T-cell (primary cell): ENCODE results near the gene MDP1. TPM values are rescaled to one million over a fixed set of nuclear protein-coding genes. Genes with fewer than 3 reads are reported as not detected.
"Not testable (repeated sequence)": the region's sequence is repeated elsewhere in the genome, so short reads cannot be mapped to it uniquely, and the experiment has no call there.

Source experiments
- ATAC-seq, 4 experiments: fragments of 200-7000 bp in 3 of 4; fragments of 150-1000 bp in 1 of 4; cut with Tn5 transposase; replicated peaks in 1 of 4; 1 replicate in 3 of 4; 2 replicates in 1 of 4; pipeline ENCODE4 v1.10.0; 2021; ENCODE audit warnings: moderate library complexity in 3 of 4, mild to moderate bottlenecking in 2 of 4, moderate number of reproducible peaks in 1 of 4
- CTCF ChIA-PET, 2 donors: fragments of 300-600 bp; sonication (Branson Sonifier 250); formaldehyde crosslinking; loops; one replicate each; lab custom pipeline; 2022; ENCODE audit warnings: antibody characterized with exemption in 2 of 2; lab: Charles Lee
- POLR2A ChIA-PET, 2 donors: fragments of 300-600 bp; sonication (Branson Sonifier 250); formaldehyde crosslinking; loops; one replicate each; lab custom pipeline; 2022; ENCODE audit warnings: antibody characterized with exemption in 2 of 2; lab: Charles Lee
- DNase-seq, 35 experiments: peaks; one replicate each; pipeline versions ENCODE4 v3.0.0 to v3.0.0-alpha.2; 2013 to 2023
- H3K27ac ChIP-seq: one replicate; pipeline ENCODE4 v1.5.1; 2013; ENCODE audit warnings: low read length
- H3K27me3 ChIP-seq, 2 experiments: replicated peaks in 1 of 2; 1 replicate in 1 of 2; 2 replicates in 1 of 2; pipeline versions ENCODE4 v1.6.1 to v1.7.0; 2013; ENCODE audit warnings: low read length in 1 of 2, mixed read lengths in 1 of 2; ENCODE audit not compliant: control insufficient read depth in 2 of 2, insufficient read depth in 2 of 2; ENCODE audit errors: extremely low read depth in 1 of 2
- H3K36me3 ChIP-seq, 2 donors: 1 replicate in 1 of 2; 2 replicates in 1 of 2; pipeline versions ENCODE4 v1.6.1 to v1.7.0; 2013; ENCODE audit warnings: low read length in 1 of 2; ENCODE audit not compliant: control insufficient read depth in 2 of 2, insufficient read depth in 1 of 2; ENCODE audit errors: extremely low read depth in 1 of 2
- H3K4me1 ChIP-seq, 2 experiments: 1 replicate in 1 of 2; 2 replicates in 1 of 2; pipeline versions ENCODE4 v1.6.1 to v1.7.0; 2013; ENCODE audit warnings: low read length in 2 of 2, mixed read lengths in 1 of 2; ENCODE audit not compliant: insufficient read depth in 2 of 2, control insufficient read depth in 1 of 2; ENCODE audit errors: extremely low read depth in 1 of 2
- H3K4me3 ChIP-seq, 2 donors: 1 replicate in 1 of 2; 2 replicates in 1 of 2; pipeline versions ENCODE4 v1.5.1 to v1.7.0; 2013; ENCODE audit warnings: mild to moderate bottlenecking in 2 of 2, low read length in 1 of 2, moderate library complexity in 1 of 2; ENCODE audit not compliant: control insufficient read depth in 1 of 2; ENCODE audit errors: extremely low read depth in 1 of 2
- H3K9me3 ChIP-seq: 2 replicates; pipeline ENCODE4 v1.7.0; 2013
- H3K27ac Mint-ChIP-seq, 2 donors: one replicate each; pipeline ENCODE4 v1.8.0; 2020 to 2021; ENCODE audit warnings: mild to moderate bottlenecking in 2 of 2, mixed read lengths in 2 of 2
- H3K27me3 Mint-ChIP-seq, 2 donors: one replicate each; pipeline ENCODE4 v1.8.0; 2021 to 2022; ENCODE audit warnings: mixed read lengths in 2 of 2
- H3K36me3 Mint-ChIP-seq: one replicate; pipeline ENCODE4 v1.8.0; 2021; ENCODE audit warnings: mixed read lengths
- H3K4me1 Mint-ChIP-seq, 3 donors: one replicate each; pipeline ENCODE4 v1.8.0; 2020 to 2022; ENCODE audit warnings: mixed read lengths in 3 of 3, mild to moderate bottlenecking in 1 of 3
- H3K4me3 Mint-ChIP-seq, 3 donors: one replicate each; pipeline ENCODE4 v1.8.0; 2020 to 2022; ENCODE audit warnings: mild to moderate bottlenecking in 3 of 3, mixed read lengths in 3 of 3, moderate library complexity in 3 of 3
- H3K9me3 Mint-ChIP-seq, 3 donors: one replicate each; pipeline ENCODE4 v1.8.0; 2020 to 2022; ENCODE audit warnings: mixed read lengths in 3 of 3
- WGBS: methylation state at CpG from one replicate; pipeline ENCODE4 v1.1.5; 2013; ENCODE audit warnings: missing lambda C conversion rate; ENCODE audit not compliant: insufficient coverage; 5-methylcytosine and 5-hydroxymethylcytosine counted together
- total RNA-seq, 35 experiments: library from RNA in 6 of 35; stranded (reverse) in 6 of 35; fragments of 120-200 nt in 1 of 35; gene quantifications; one replicate each; pipeline versions ENCODE4 v1.2.1 to v1.2.4 and lab custom pipeline; 2013 to 2026

Gene MDP1
- total RNA-seq, 5 donors from 2014 or later (not counting 1 experiment from before 2014, with no cell fraction given) = 7.2 to 17.5 (median 12.1) TPM

GRCh38 chr14:24231263-24232120, 15.6 kb upstream of the MDP1 start:
- no peaks in the 10 kb centered on the region for H3K27me3 Mint-ChIP-seq
- H3K27ac Mint-ChIP-seq = peak overlapping the region; percentile 97
- peak overlapping the region; percentile 72 for H3K27ac ChIP-seq
- ChIA-PET POLR2A (interaction anchor here (0.6 to 1.6 kb wide), 5 partner anchors 11 to 60 kb away, joined by 3 to 7 read pairs (median 5); partner anchors contain the start of genes TINF2 (in 2 of the 2), CHMP4A (in 1 of the 2) and REC8 (in 1 of the 2)), CTCF (interaction anchor here in 1 of 2 donors (0.6 to 1.6 kb wide), 5 partner anchors 11 to 1312 kb away, joined by 3 to 9 read pairs (median 4); partner anchors contain the start of genes DHRS1, NOP9, RBM23 and TINF2)
- 6% methylated on average over 15 of the region's 23 CpGs for whole genome bisulfite sequencing
- peak in 14 of 35 experiments; percentile 8 to 47 (median 18) for DNase-seq
- peaks cover 29% of the 10 kb centered on the region for H3K36me3 Mint-ChIP-seq
- peak overlapping the region; percentile 76 to 98 for H3K4me3 ChIP-seq
- H3K4me3 Mint-ChIP-seq = peak overlapping the region; percentile 83 to 99 (median 95)
- peak in 3 of 4 experiments; percentile 7 to 23 (median 11) for ATAC-seq
- H3K36me3 ChIP-seq = peaks cover 0 to 25% of the 10 kb centered on the region in 2 donors
- H3K4me1 ChIP-seq = peaks cover 18 to 41% of the 10 kb centered on the region in 2 experiments
- no peaks in the 10 kb centered on the region for H3K9me3 Mint-ChIP-seq
- no peaks in the 10 kb centered on the region for H3K27me3 ChIP-seq
- peaks cover 54 to 64% (median 60%) of the 10 kb centered on the region in 3 donors for H3K4me1 Mint-ChIP-seq
- H3K9me3 ChIP-seq = no peaks in the 10 kb centered on the region

DNA sequence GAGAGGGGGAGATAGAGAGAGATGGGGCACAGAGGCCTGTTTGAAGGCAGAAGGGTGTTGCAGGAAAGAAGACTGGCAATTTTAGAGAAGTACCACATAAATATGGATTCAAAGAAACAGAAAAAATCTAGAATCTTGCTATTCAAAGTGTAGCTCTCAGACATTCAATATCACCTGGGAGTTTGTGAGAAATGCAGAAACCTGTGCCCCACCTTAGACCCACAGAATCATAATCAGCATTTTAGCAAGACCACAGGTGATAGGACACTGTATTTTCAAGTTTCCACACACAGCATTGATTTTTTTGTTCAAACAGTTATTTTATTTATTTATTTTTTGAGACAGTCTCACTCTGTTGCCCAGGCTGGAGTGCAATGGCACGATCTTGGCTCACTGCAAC, 13.0 kb upstream of the MDP1 start:
- no peak for DNase-seq
- Mint-ChIP-seq H3K4me3 (no peak overlapping the region), H3K36me3 (peaks cover 16% of the 10 kb centered on the region), H3K27me3 (no peaks in the 10 kb centered on the region), H3K27ac (no peak overlapping the region), H3K4me1 (peaks cover 43 to 64% (median 55%) of the 10 kb centered on the region in 3 donors), H3K9me3 (no peaks in the 10 kb centered on the region)
- H3K4me1 ChIP-seq = peaks cover 16 to 36% of the 10 kb centered on the region in 2 experiments
- H3K4me3 ChIP-seq = no peak overlapping the region
- peaks cover 0 to 5% of the 10 kb centered on the region in 2 donors for H3K36me3 ChIP-seq
- CTCF ChIA-PET = interaction anchor here (0.6 to 1.0 kb wide), 6 partner anchors 13 to 220 kb away, joined by 3 to 6 read pairs (median 4); partner anchors contain the start of gene MDP1 (in 1 of the 2)
- H3K9me3 ChIP-seq = no peaks in the 10 kb centered on the region
- no peak for ATAC-seq
- WGBS = 71% methylated on average over 1 of the region's 1 CpG
- no peak overlapping the region for H3K27ac ChIP-seq
- H3K27me3 ChIP-seq = no peaks in the 10 kb centered on the region
- POLR2A ChIA-PET = interaction anchor here (0.6 to 0.9 kb wide), 7 partner anchors 10 to 258 kb away, joined by 3 to 8 read pairs (median 4); partner anchors contain the start of genes PSME1 (in 1 of the 2) and TINF2 (in 1 of the 2)

DNA sequence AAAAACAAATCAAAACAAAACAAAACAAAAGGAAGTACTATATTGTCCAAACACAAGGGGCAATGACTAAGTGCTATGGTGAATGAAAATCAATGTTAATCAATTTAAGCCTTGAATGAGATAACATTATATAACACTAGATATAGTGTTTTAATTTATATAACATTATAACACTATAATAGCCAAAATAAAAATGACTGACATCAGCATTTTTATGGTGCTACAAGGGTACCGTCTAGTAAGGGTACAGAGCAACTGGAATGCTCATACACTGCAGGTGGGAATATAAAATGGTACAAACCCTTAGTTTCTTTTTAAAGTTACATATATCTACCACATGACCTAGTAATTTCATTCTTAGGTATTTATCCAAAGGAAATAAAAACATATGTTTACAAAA, 10.6 kb upstream of the MDP1 start:
- H3K4me3 ChIP-seq = no peak overlapping the region
- no peaks in the 10 kb centered on the region for H3K9me3 ChIP-seq
- peaks cover 0 to 5% of the 10 kb centered on the region in 2 donors for H3K36me3 ChIP-seq
- Mint-ChIP-seq H3K9me3 (no peaks in the 10 kb centered on the region), H3K4me1 (peaks cover 31 to 45% (median 36%) of the 10 kb centered on the region in 3 donors), H3K27me3 (no peaks in the 10 kb centered on the region), H3K4me3 (no peak overlapping the region), H3K27ac (no peak overlapping the region), H3K36me3 (peaks cover 16% of the 10 kb centered on the region)
- H3K27me3 ChIP-seq = no peaks in the 10 kb centered on the region
- POLR2A ChIA-PET = no interaction called here
- DNase-seq (no peak), ATAC-seq (no peak)
- no CpG with 5 or more reads among the region's 1 CpG for WGBS
- peaks cover 5 to 20% of the 10 kb centered on the region in 2 experiments for H3K4me1 ChIP-seq
- CTCF ChIA-PET = interaction anchor here in 1 of 2 donors (0.6 to 1.5 kb wide), 2 partner anchors 11 to 71 kb away, joined by 3 read pairs; partner anchors contain the start of gene MDP1
- no peak overlapping the region for H3K27ac ChIP-seq

GRCh38 chr14:24224618-24225071, 8.8 kb upstream of the MDP1 start:
- H3K9me3 ChIP-seq = no peaks in the 10 kb centered on the region
- POLR2A ChIA-PET = interaction anchor here in 1 of 2 donors (0.5 kb wide), 1 partner anchor 146 kb away, joined by 6 read pairs; no protein-coding TSS in a partner anchor
- no peaks in the 10 kb centered on the region for H3K9me3 Mint-ChIP-seq
- WGBS = 96% methylated on average over 4 of the region's 7 CpGs
- H3K4me3 Mint-ChIP-seq = no peak overlapping the region
- H3K36me3 Mint-ChIP-seq = peaks cover 16% of the 10 kb centered on the region
- peaks cover 0 to 7% of the 10 kb centered on the region in 2 experiments for H3K4me1 ChIP-seq
- DNase-seq = no peak
- H3K27me3 Mint-ChIP-seq = no peaks in the 10 kb centered on the region
- no peak overlapping the region for H3K27ac ChIP-seq
- H3K27me3 ChIP-seq = no peaks in the 10 kb centered on the region
- no peak overlapping the region for H3K4me3 ChIP-seq
- peaks cover 0 to 5% of the 10 kb centered on the region in 2 donors for H3K36me3 ChIP-seq
- peak overlapping the region in 1 of 2 donors; percentile 25 for H3K27ac Mint-ChIP-seq
- no peak for ATAC-seq
- H3K4me1 Mint-ChIP-seq = peaks cover 22 to 37% (median 29%) of the 10 kb centered on the region in 3 donors
- CTCF ChIA-PET = interaction anchor here in 1 of 2 donors (1.0 kb wide), 1 partner anchor 9 kb away, joined by 3 read pairs; the partner anchor contains the start of gene MDP1

DNA sequence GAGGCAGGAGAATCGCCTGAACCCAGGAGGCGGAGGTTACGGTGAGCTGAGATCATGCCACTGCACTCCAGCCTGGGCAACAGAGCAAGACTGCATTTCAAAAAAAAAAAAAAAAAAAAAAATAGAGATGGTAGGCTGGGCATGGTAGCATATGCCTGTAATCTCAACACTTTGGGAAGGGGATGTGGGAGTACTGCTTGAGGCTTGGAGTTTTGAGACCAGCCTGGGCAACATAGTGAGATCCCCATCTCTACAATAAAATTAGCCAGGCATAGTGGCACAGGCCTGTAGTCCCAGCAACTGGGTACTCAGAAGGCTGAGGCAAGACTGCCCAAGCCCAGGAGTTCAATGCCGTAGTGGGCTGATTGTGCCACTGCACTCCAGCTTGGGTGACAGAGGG, 7.1 kb upstream of the MDP1 start:
- H3K27me3 Mint-ChIP-seq, H3K27me3 ChIP-seq, H3K4me1 ChIP-seq, H3K4me3 Mint-ChIP-seq, H3K9me3 ChIP-seq, H3K27ac ChIP-seq, ATAC-seq, H3K4me3 ChIP-seq, DNase-seq, CTCF ChIA-PET, H3K9me3 Mint-ChIP-seq, H3K36me3 ChIP-seq, H3K27ac Mint-ChIP-seq: not testable (repeated sequence)
- POLR2A ChIA-PET = interaction anchor here in 1 of 2 donors (0.6 kb wide), 1 partner anchor 36 kb away, joined by 7 read pairs; no protein-coding TSS in a partner anchor
- H3K36me3 Mint-ChIP-seq = peaks cover 13% of the 10 kb centered on the region
- peaks cover 21 to 31% (median 27%) of the 10 kb centered on the region in 3 donors for H3K4me1 Mint-ChIP-seq
- WGBS = no CpG with 5 or more reads among the region's 4 CpGs

GRCh38 chr14:24219521-24219920, 3.7 kb upstream of the MDP1 start:
- Histone ChIP-seq H3K27ac (no peak overlapping the region), H3K9me3 (no peaks in the 10 kb centered on the region), H3K36me3 (peaks cover 0 to 7% of the 10 kb centered on the region in 2 donors), H3K27me3 (no peaks in the 10 kb centered on the region), H3K4me1 (peaks cover 9 to 18% of the 10 kb centered on the region in 2 experiments), H3K4me3 (no peak overlapping the region)
- CTCF ChIA-PET = interaction anchor here (0.6 to 1.3 kb wide), 4 partner anchors 23 to 245 kb away, joined by 3 to 5 read pairs (median 4); partner anchors contain the start of gene TINF2 (in 1 of the 2)
- Mint-ChIP-seq H3K4me3 (no peak overlapping the region), H3K27ac (no peak overlapping the region), H3K9me3 (no peaks in the 10 kb centered on the region), H3K4me1 (peaks cover 12 to 24% (median 22%) of the 10 kb centered on the region in 3 donors), H3K27me3 (no peaks in the 10 kb centered on the region), H3K36me3 (peaks cover 10% of the 10 kb centered on the region)
- no CpG with 5 or more reads among the region's 3 CpGs for WGBS
- POLR2A ChIA-PET = interaction anchor here in 1 of 2 donors (0.6 to 0.7 kb wide), 2 partner anchors 9 to 204 kb away, joined by 5 read pairs; no protein-coding TSS in a partner anchor
- no peak for DNase-seq
- no peak for ATAC-seq
